HG02623 (cell line): Measurements from ENCODE around the gene MCIDAS.

Experiments
- ATAC-seq: cut with Tn5 transposase; IDR thresholded peaks from one replicate; pipeline ENCODE4 v1.9.1; 2021; ENCODE audit warnings: moderate library complexity; ENCODE audit not compliant: unreplicated experiment

MCIDAS gene

DNA sequence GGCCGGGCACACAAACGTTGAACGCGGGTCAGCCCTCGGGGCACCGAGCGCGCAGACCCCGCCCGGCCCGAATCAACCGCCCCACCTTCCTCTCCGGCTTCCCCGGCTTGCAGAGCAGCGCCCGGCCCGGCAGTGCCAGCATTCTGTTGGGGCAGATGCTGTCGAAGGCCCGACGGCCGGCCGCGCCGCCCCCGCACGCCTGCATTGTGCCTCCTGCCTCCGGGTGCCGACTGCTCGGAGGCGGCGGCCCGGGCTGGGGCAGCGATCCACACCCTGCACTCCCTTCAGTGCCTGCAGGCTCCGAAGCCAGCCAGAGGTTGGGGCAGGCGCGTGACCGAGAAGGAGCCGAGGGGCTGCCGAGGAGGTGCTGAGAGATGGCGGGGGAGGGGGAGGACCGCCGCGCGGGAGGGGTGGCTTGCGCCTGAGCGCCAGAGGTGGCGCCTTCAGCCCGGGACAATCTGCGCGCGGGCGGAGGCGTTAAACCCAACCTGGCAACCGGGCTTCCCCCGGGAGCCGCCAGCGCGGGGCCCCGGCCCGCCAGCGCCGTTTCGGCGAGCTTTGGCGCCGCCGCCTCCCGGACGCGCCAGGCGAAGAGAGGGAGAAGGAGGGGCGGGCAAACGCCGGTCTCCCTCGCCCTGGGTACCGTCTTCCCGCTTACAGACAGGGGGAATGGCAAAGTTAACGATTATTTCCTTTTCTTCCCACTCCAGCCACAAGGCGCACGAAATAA is at the start of gene MCIDAS:
MCIDAS (minus strand) TSS at position 382 of the 730 bp plus-strand sequence; CDS start at position 205, 177 bp downstream.
- no peak for ATAC-seq

DNA sequence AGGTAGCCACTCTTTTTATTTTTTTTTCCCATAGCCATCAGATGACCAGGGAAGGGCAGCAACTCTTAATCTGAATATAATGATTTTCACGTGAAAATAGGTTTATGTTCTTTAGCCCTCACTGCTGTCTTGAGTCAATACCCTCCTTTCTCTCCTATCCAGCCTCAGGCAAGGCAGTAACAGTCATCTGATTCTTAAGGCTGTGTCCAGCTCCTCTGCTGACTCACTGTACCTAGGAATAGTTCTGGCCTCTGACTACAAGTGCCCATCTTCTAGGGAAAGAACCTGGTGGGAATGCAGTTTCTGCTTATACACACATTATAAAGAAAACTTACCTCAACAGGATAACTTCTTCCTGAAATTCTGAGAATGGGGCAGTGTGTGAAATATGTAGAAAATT is 49.7 kb upstream of the MCIDAS start:
- ATAC-seq = no peak

DNA sequence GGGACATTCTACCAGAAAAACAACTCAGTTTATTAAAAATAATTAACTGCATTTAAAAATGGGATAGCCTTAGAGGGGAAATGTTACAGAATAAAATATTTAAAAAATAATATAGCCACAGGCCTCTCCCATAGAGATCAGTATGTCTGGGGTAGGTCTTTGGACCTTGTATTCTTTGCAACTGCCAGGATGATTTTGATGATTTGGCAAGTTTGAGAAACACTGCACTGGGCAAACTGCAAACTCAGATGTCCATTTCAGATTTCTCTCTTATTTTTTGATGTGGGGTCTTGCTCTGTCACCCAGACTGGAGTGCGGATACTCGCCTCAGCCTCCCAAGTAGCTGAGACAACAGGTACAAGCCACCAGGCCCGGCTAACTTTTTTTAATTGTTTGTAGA is 31.2 kb upstream of the MCIDAS start:
- ATAC-seq = no peak

DNA sequence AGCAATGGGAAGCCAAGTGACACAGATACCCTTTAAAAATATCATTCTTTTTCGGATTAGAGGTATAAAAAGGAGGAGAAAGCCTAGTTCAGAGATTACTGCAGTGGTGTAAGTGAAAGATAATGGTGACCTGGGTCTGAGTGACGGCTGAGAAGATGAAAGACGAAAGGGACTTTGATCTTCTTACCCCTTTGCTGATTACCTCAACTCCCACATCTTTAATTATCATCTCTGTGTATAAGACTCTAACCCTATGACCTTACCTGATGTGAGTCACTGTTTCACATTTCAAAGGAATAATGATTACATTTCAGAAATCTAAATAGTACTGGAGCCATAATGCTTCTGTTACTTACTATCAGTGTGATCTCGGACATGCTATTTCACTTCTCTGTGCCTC is 27.7 kb upstream of the MCIDAS start:
- no peak for ATAC-seq

DNA sequence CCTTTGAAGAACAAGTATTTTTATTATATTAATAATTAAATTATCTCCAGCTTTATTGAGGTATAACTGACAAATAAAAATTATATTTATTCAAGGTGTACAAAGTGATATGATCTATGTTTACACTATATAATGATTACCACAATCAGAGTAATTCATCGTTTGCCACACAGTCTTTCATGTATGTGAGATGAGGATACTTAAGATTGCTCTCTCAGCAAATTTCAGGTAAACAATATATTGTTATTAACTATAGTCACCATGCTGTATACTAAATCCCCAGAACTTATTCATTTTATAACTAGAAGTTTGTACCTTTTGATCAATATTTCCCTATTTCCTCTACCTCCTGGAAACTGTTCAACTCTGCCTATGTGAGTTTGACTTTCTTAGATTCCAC is 22.9 kb upstream of the MCIDAS start:
- ATAC-seq = no peak

DNA sequence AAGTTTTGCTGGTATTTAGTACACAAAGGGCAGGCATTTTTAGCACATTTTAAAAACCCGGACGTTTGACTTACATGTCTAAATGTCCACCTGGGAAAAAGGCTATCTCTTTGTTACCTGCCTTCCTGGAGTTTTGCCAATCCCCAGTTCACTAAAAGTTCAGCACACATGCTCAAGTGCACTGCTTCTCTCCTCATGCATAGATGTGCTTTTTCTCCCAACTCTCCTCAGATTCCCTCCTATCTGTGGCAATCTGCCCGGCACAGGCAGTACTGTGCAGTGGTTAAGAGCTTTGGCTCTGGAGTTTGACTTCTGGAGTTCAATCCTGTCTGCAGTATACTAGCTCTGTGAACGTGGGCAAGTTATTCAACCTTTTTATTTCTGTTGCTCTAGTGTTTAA is 14.6 kb upstream of the MCIDAS start:
- ATAC-seq = no peak

DNA sequence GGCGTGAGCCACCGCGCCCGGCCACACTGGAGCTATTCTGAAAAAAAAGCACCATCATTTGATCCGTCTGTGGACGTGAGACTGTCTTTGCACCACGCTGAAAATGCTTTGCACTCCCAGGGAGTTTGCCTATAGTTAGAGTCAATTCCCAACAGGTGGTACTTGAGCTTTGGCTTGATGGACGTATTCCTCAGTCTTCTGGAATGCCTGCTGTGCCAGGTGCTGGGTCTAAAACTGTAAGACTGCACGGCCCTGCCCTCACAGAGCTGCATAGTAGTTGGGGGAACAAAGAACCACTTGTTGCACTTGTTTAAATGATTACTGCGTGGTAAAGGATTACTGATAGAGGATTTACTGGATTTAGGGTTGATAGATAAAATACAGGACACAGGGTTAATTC is 9.7 kb upstream of the MCIDAS start:
- ATAC-seq = no peak

DNA sequence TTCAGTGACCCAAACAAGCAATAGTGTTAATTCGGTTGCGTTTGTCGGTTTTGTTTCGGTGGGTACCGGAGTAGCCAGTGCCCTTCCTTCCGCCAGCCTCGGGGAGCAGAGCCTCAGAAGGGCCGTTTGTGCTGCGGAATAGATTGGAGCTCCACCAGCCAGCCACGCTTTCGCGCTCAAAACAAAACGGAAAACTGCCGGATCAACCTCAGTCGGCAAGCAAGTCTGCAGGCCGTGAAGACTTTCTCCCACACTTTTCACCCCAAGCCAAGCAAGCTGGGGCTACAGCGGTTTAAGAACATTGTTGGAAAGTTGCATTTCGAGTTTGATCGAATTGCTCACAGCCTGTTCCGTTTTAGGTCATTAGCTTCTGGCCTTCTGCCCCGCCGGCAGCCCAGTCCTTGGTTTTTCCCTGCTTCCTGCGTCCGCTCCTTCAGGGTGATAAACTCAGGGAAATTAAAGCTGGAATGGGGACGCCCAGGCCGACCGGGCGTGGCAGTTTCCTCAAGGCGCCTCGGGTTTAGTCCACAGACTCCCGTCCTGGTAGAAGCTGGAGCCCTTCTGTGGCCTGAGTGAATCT is 7.1 kb upstream of the MCIDAS start:
- no peak for ATAC-seq

DNA sequence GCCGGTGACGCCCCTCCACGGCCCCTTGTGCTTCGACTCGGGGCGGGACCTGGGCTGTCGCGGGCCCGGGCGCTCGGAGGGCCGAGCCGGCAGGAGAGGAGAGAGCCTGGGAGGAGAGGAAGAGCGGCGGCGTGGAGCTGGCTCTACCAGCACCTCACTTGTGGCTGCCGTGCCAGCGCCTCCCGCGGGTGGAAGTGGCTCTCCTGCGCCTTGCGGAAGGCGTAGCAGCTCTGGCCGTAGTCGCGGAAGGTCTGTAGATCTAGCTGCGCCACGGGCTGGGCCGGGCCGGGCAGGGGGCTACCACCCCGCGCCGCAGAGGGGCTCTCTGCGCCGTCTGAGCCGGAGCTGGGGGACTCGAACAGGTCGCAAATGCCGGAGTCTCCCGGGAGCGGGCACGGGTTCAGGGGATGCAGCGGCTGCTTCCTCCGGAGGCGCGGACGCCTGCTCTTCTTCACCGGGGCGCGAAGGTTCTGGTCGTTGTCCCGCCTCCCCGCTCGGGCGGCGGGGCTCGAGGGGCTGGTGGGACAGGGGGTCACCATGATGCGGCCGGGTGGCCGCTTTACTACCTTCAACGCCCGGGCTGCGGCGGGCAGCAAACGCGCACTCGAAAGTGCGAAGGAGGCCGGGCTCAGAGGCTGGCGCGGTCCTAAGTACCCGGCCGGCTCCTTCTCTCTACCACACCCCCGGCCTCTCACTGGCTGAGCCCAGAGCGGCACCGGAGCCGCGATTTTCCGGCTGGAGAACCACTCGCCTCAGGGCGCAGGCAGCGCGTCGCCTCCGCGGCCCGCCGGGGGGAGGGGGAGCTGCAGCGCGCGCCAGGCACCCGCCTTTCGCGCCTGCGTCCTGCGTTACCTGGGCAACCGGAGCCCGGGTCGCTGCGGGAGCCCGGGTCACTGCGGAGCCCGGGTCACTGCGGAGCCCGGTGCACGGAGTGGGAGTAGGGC is 6.1 kb upstream of the MCIDAS start, which contains the start of gene CCNO:
CCNO (minus strand) TSS at position 624 of the 944 bp plus-strand sequence; CDS start at position 539, 85 bp downstream.
- ATAC-seq = peak; percentile 52

DNA sequence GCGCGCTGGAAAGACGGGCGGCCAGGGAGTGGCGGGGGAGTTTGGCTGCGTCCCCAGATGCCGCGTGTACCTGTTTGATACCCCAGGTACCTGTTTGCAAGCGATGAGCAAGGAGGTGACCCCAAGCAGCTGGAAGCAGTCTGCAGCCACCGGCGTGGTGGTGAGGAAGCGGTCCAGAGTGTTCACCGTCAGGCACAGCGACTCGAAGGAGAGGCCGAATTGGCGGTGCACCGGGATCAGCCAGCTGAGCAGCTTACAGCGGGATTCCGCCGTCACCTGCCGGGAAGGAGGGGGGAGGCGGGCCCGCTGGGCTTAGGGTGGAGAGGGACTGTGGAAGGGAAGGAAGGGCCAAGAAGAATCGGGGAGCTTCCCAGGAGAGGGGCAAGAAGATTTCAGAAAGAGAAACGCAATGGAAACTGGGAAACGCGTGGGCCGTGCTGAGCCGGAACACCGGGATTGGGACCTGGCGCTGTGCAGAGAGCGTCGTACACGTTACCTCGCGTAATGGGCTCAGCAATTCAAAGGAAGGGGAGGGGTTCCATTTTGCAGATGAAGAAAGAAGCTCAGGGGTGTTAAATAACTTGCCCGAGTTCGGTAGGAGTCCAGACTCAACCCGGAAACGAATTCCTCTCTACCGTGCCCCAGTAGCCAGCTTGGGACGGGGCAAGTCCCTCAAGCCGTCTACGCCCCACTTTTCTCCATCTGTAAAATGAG is 5.3 kb upstream of the MCIDAS start:
- ATAC-seq = no peak

DNA sequence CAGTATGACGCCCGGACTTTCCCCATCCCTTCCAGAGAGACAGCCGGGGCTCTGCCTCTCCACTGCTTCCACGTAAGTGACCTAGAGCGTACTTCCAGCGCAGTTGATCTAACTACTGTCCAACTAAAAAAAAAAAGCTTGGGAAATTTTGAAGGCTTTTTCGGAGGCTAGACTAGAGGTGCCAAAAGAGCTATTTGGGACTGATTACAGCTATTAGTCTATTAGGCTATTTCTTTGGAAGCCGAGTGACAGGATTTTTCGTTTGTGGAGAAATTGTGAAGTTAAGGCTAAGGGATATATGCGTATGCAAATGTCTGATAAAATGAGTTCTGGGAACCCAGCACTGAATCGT is 4.8 kb upstream of the MCIDAS start:
- no peak for ATAC-seq

DNA sequence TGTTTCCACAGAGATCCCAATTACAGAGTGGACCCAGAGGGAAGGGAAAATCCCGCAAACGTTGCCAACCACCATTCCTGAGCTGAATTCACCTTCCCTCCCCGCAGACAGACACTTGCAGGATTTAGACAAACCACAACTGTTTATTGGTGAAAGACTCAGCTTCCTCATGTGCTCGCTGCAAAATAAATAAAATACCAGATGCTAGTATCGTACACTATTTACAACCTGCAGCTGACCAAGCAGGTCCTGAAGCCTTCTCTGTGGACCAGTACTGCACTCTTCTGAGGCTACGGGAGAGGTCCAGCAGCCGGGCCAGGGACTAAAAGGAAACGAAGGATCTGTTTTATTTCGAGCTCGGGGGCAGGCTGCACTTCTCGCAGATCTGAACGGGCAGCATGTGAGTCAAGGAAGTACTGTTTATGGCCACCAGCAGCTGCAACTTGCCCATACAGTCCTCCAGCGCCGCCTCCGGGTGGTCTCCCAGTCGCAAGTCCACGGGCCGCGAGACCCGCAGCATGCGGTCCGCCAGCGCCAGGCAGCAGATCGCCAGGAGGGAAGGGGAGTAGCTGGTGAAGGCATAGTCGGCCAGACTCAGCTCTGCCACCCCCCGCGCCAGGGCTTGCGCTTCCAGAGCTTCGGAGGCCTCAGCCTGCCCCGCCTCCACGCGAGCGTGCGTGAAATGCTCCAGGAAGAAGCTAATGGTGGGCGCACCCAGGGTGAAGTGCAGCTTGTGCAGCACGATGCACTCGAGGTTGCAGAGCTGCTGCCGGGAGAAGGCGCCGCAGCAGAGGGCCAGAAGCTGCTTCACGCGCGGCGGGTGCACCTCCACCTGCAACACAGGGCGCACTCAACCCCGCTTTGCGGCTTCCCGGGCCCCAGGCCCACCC is 4.2 kb upstream of the MCIDAS start:
- no peak for ATAC-seq

DNA sequence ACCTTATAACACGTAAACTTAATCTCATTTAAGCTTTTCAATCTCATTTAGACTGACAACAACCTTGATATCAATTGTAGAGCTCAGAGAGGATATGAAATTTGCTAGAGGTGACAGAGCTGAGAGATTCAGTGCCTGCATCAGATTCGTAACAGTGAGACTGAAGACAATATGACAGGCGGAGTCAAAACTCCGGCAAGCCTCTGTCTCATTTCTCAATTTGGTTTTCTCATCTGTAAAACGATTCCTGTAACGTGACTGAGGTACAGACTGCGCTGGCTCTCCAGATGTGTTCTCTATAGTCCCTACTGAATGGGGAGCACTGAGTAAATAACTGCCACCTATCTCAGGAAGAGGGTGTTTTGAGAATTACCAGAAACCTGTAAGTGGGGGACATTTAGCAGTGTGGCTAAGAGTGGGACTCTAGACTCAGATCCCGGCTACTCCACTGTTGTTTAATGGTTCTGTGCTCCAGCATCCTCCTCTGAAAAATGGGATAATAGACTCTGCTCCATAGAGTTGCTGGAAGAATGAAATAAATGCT is 3.0 kb upstream of the MCIDAS start:
- no peak for ATAC-seq

DNA sequence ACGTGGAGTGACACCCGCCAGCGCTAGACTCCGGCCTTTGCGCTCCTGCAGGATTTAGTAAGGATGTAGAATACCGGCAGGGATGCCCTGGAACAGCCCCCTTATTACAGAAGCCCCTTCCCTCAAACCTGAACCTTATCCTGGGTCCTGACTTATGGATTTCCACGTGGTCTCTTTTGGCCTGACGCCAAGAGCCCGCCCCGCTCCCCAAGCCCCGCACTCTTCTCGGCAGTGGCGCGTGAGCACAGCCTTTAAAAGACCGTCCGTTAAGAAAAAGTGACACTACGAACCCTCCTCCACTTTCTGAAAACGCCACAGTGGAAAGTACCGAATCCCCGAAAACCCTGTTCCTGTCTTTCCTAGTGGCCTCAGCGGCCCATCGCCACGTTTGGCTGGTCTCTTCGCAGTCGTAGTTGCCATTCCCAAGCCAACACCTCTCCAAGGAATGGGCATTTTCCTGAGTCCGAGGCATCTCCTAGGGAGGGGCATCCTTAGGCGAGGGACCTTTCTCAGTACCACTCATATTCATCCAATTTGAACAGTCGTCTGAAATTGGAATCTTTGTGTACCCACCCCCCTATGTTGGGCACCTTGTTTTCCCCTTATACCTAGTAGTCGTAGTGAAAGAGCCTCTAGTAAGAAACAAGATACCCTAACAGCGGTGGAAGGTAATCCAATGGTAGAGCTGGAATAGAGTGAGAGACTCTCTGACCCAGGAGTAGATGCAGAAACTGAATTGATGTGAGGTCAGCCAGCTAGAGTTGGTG is 732 bp upstream of the MCIDAS start:
- no peak for ATAC-seq

DNA sequence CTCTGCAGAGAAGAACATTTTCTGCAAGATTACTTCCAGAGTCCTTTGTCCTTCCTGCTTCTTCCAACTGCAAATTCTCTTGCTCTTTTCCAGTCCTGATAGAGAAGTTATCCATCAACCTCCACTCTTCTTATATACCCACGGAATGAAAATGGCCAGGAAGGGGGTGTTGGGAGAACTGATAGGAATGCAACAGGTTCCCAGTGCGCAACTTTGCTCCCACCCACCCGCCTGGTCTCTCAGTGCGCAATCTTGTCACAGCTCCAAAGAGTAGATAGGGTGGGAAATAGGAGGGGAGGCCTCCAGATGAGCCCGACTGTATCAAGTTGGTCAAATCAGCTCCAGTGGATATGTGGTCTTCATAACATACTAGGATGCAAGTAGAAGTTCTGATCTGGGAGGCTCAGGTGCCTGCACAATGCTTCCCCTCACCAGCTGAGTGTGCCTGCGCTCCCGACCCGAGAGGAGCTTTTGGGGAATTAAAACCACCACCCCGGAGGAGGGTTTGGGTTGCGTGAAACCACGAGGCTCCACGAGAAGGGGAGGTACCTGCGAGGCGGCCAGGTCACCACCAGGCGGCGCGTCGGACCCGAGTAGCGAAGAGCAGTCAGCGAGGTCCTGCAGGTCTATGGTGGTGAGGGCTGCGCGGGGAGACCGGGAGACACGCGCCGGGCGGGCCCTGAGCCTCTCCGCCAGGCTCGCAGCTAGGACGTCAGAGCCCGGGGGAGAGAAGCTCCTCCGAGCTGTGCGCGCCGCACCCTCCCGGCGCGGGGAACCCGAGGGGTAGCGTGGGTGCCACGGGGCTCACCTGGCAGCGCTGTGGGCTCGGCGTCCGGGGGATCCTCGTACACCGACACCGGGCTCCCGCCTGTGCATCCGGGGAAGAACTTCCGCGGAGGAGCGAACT is 835 bp downstream of the MCIDAS start:
- ATAC-seq = peak; percentile 47

DNA sequence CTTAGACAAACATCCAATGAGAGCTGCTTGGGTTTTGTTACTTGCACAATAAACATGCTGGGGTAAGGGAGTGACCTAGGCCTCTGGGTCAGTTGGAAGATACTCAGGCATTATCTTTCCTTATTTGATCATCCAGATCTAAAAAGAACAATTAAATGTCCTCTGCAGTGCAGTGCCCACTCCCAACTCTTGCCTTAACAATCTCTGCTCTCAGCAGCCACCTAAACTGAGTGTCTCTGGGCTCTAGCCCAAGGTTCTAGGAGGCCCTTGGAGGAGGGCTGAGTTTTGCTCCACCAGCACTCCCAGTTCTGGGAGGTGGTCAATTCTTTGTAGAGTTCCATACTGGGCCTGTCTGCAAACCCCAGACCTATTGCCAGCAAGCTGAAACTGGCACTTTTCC is 1.8 kb downstream of the MCIDAS start:
- ATAC-seq = no peak

DNA sequence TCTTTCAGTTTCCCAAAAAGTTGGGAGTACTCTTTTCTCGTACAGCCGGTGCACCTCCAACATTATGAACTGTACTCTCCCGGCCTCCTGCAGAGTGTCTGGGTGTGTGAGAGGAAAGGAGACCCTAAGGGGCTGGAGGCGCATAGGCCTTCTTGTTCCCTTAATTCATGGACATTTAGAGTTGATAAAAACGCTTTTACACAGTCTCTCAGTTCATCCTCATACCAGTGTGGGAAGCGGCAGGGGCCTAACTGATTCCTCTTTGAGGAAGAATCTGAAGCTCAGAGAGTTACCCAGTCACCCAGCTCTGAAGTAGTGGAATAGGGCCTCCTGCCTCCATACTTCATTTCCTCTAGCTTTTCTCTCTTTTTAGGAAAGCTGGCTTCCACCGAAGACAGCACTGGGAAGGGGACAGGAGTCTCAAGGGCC is 3.3 kb downstream of the MCIDAS start:
- ATAC-seq = no peak
